PC-9 (cell line): ENCODE results near the gene LRRC31. TPM values are rescaled to one million over a fixed set of nuclear protein-coding genes. Genes with fewer than 3 reads are reported as not detected.

Experiments
- BruUV-seq: library from RNA; stranded (reverse); fragments of 400-500 nt; replicated peaks from 2 replicates; lab custom pipeline; 2021; lab: Mats Ljungman, UMichigan
- CTCF ChIA-PET: fragments of 300-600 bp; sonication (Branson Sonifier 250); formaldehyde crosslinking; loops from one replicate; lab custom pipeline; 2022; ENCODE audit warnings: antibody characterized with exemption; lab: Charles Lee
- POLR2A ChIA-PET: fragments of 300-600 bp; sonication (Branson Sonifier 250); formaldehyde crosslinking; loops from one replicate; lab custom pipeline; 2022; ENCODE audit warnings: antibody characterized with exemption; ENCODE audit not compliant: unreplicated experiment; lab: Charles Lee
- DNase-seq, 2 experiments: peaks; one replicate each; pipeline versions ENCODE4 v3.0.0 to v3.0.0-alpha.2; 2015 to 2022; ENCODE audit warnings: mixed read lengths in 1 of 2
- H2AFZ ChIP-seq: fragments of 200-600 bp; sonication (generic); 2 replicates; pipeline ENCODE4 v1.8.1; 2017; ENCODE audit warnings: antibody characterized with exemption
- H3F3A ChIP-seq: fragments of 200-600 bp; sonication (generic); 2 replicates; pipeline ENCODE4 v1.8.1; 2017; ENCODE audit warnings: antibody characterized with exemption, mild to moderate bottlenecking, low read depth; ENCODE audit not compliant: insufficient read depth
- H3K27ac ChIP-seq: fragments of 200-600 bp; sonication (generic); 2 replicates; pipeline ENCODE4 v1.6.1; 2016; ENCODE audit warnings: mixed run types
- H3K27me3 ChIP-seq: fragments of 200-600 bp; sonication (generic); 2 replicates; pipeline ENCODE4 v1.6.1; 2016; ENCODE audit warnings: low read depth, mixed run types; ENCODE audit not compliant: insufficient read depth
- H3K36me3 ChIP-seq: fragments of 200-600 bp; sonication (generic); 2 replicates; pipeline ENCODE4 v1.6.1; 2016; ENCODE audit warnings: low read depth, mixed run types
- H3K4me1 ChIP-seq: fragments of 200-600 bp; sonication (generic); replicated peaks from 2 replicates; pipeline ENCODE4 v1.6.1; 2016; ENCODE audit warnings: mixed run types; ENCODE audit not compliant: insufficient read depth
- H3K4me2 ChIP-seq: fragments of 200-600 bp; sonication (generic); 2 replicates; pipeline ENCODE4 v1.6.1; 2017; ENCODE audit warnings: mixed run types
- H3K4me3 ChIP-seq: fragments of 200-600 bp; sonication (generic); 2 replicates; pipeline ENCODE4 v1.6.1; 2016; ENCODE audit warnings: mixed run types
- H3K79me2 ChIP-seq: fragments of 200-600 bp; sonication (generic); 2 replicates; pipeline ENCODE4 v1.6.1; 2017; ENCODE audit warnings: low read depth, mixed run types
- H3K9me2 ChIP-seq: fragments of 200-600 bp; sonication (generic); 2 replicates; pipeline ENCODE4 v1.8.1; 2017; ENCODE audit warnings: mild to moderate bottlenecking; ENCODE audit not compliant: insufficient read depth
- H3K9me3 ChIP-seq: fragments of 200-600 bp; sonication (generic); 2 replicates; pipeline ENCODE4 v1.8.1; 2016; ENCODE audit warnings: low read depth; ENCODE audit not compliant: insufficient read depth
- H4K20me1 ChIP-seq: fragments of 200-600 bp; sonication (generic); 2 replicates; pipeline ENCODE4 v1.8.1; 2017; ENCODE audit not compliant: insufficient read depth
- EZH2 ChIP-seq: fragments of 200-600 bp; sonication (generic); IDR thresholded peaks from 2 replicates; pipeline ENCODE4 v1.8.0; 2017; ENCODE audit warnings: antibody characterized with exemption, low read depth
- intact Hi-C: fragments of 100-400 bp; cut with micrococcal nuclease; formaldehyde crosslinking; loops from one replicate; pipeline ENCODE4 v1.10.0; 2022; ENCODE audit not compliant: unreplicated experiment
- total RNA-seq: library from RNA; stranded (reverse); gene quantifications from 2 replicates; pipeline ENCODE4 v1.2.3, GENCODE V29; 2021
- TF ChIP-seq, protein P1 (sequence below): fragments of 200-600 bp; sonication (generic); conservative IDR thresholded peaks from 2 replicates; pipeline ENCODE4 v1.6.1; 2017; ENCODE audit warnings: mixed run types, antibody characterized with exemption, mild to moderate bottlenecking, moderate library complexity

The LRRC31 gene
- total RNA-seq, 1 experiment from 2014 or later, result not detected

DNA sequence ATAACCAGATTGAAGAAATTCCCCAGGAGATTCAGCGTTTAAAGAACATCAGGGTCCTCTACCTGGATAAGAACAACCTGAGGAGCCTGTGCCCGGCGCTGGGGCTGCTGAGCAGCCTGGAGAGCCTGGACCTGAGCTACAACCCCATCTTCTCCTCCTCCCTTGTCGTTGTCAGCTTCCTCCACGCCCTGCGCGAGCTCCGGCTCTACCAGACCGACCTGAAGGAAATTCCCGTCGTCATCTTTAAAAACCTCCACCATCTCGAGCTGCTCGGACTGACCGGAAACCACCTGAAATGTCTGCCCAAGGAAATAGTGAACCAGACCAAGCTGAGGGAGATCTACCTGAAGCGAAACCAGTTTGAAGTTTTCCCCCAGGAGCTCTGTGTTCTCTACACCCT lies 47.6 kb downstream of the LRRC31 start:
- Histone ChIP-seq H3K36me3 (no peaks in the 10 kb centered on the region), H3K4me1 (no peaks in the 10 kb centered on the region), H3K4me2 (no peak overlapping the region), H3K4me3 (no peak overlapping the region), H2AFZ (no peak overlapping the region), H3K27me3 (no peaks in the 10 kb centered on the region), H3K9me2 (no peaks in the 10 kb centered on the region), H3K27ac (no peak overlapping the region), H3K9me3 (no peaks in the 10 kb centered on the region), H4K20me1 (no peaks in the 10 kb centered on the region), H3K79me2 (no peaks in the 10 kb centered on the region), H3F3A (no peaks in the 10 kb centered on the region)
- TF ChIP-seq, protein P1, sequence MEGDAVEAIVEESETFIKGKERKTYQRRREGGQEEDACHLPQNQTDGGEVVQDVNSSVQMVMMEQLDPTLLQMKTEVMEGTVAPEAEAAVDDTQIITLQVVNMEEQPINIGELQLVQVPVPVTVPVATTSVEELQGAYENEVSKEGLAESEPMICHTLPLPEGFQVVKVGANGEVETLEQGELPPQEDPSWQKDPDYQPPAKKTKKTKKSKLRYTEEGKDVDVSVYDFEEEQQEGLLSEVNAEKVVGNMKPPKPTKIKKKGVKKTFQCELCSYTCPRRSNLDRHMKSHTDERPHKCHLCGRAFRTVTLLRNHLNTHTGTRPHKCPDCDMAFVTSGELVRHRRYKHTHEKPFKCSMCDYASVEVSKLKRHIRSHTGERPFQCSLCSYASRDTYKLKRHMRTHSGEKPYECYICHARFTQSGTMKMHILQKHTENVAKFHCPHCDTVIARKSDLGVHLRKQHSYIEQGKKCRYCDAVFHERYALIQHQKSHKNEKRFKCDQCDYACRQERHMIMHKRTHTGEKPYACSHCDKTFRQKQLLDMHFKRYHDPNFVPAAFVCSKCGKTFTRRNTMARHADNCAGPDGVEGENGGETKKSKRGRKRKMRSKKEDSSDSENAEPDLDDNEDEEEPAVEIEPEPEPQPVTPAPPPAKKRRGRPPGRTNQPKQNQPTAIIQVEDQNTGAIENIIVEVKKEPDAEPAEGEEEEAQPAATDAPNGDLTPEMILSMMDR, result no peak
- TF ChIP-seq EZH2, result no peak
- POLR2A ChIA-PET, result interaction anchor here (0.6 kb wide), 1 partner anchor 247 kb away, joined by 4 read pairs; no protein-coding TSS in a partner anchor
- intact Hi-C loops, result no loop called here
- BruUV-seq, result no TSS peak
- CTCF ChIA-PET, result interaction anchor here (0.6 kb wide), 1 partner anchor 1825 kb away, joined by 3 read pairs; no protein-coding TSS in a partner anchor
- DNase-seq, result no peak

DNA sequence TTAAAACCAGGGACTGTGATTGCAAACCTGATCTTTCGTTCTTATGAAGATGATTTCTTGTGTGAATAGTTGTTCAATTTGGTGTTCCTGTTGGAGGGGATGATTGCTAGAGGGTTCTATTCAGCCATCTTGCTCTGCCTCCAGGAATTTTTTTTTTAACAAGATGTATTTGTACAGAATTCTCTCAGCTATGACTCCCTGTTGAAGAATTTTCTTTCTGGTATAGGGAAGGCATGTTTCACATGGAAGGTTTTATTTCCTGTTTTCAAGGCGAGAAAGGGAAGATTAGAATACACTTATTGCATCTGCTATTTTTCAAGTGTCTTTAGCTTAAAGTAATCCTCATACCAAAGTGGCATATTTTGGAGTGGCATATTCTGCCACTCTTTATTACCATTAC lies 51.4 kb downstream of the LRRC31 start:
- H2AFZ ChIP-seq, result no peak overlapping the region
- ChIA-PET POLR2A (no interaction called here), CTCF (no interaction called here)
- no peaks in the 10 kb centered on the region for H4K20me1 ChIP-seq
- no peaks in the 10 kb centered on the region for H3F3A ChIP-seq
- TF ChIP-seq EZH2, result no peak
- TF ChIP-seq, protein P1, result no peak
- H3K79me2 ChIP-seq, result no peaks in the 10 kb centered on the region
- H3K27me3 ChIP-seq, result no peaks in the 10 kb centered on the region
- BruUV-seq, result no TSS peak
- no peak overlapping the region for H3K27ac ChIP-seq
- peaks cover 12% of the 10 kb centered on the region; the same call in 1 of the 2 replicates for H3K9me3 ChIP-seq
- no peak overlapping the region for H3K4me3 ChIP-seq
- H3K36me3 ChIP-seq, result no peaks in the 10 kb centered on the region
- H3K4me2 ChIP-seq, result no peak overlapping the region
- no peaks in the 10 kb centered on the region for H3K9me2 ChIP-seq
- DNase-seq, result no peak
- H3K4me1 ChIP-seq, result peaks cover 1% of the 10 kb centered on the region; the same call in 1 of the 2 replicates
- intact Hi-C loops, result no loop called here

DNA sequence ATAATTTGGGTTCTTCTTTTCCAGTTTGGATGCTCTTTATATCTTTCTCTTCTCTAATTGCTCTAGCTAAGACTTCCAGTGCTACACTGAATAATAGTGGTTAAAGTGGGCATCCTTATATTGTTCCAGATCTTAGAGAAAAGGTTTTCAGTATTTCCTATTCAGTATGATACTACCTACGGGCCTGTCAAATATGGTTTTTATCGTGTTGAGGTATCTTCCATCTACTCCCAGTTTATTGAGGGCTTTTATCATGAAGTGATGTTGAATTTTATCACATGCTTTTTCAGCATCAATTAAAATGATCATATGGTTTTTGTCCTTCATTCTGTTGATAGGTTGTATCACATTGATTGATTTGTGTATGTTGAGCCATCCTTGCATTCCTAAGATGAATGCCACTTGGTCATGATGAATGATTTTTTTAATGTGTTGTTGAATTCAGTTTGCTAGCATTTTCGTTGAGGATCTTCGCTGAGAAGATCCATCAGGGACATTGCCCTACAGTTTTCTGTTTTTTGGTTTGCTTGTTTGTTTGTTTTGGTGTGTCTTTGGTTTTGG lies 54.1 kb downstream of the LRRC31 start:
- intact Hi-C loops, result no loop called here
- CTCF ChIA-PET, result no interaction called here
- BruUV-seq, result no TSS peak

More for the DNA sequence above, 54.1 kb downstream of the LRRC31 start:
- H3K4me3 ChIP-seq, result no peak overlapping the region
- peaks cover 5% of the 10 kb centered on the region; the same call in 1 of the 2 replicates for H3F3A ChIP-seq
- no peaks in the 10 kb centered on the region for H3K27me3 ChIP-seq
- peaks cover 12% of the 10 kb centered on the region; the same call in 1 of the 2 replicates for H3K9me3 ChIP-seq
- H3K36me3 ChIP-seq, result no peaks in the 10 kb centered on the region
- H3K4me2 ChIP-seq, result no peak overlapping the region
- no peaks in the 10 kb centered on the region for H3K79me2 ChIP-seq
- TF ChIP-seq EZH2, result no peak
- TF ChIP-seq, protein P1, result no peak
- no peak for DNase-seq
- H3K27ac ChIP-seq, result no peak overlapping the region
- POLR2A ChIA-PET, result no interaction called here
- no peaks in the 10 kb centered on the region for H3K9me2 ChIP-seq
- H2AFZ ChIP-seq, result no peak overlapping the region
- peaks cover 16% of the 10 kb centered on the region for H3K4me1 ChIP-seq
- H4K20me1 ChIP-seq, result no peaks in the 10 kb centered on the region
